Measurements from ENCODE around the gene ANKIB1.

Gene ANKIB1

GRCh38 chr7:92266415-92267241 lies 20.9 kb downstream of the ANKIB1 start:
- FAIRE-seq (no peak), DNase-seq (ENCODE audit: low spot score) (no peak)

GRCh38 chr7:92268921-92269320 lies 23.1 kb downstream of the ANKIB1 start:
- no peak for FAIRE-seq
- DNase-seq (ENCODE audit: low spot score), result no peak

- no peak for FAIRE-seq
- no peak for DNase-seq (ENCODE audit: low spot score)
These were observed 29.6 kb downstream of the ANKIB1 start for GRCh38 chr7:92275327-92275726.

- FAIRE-seq, result no peak
- no peak for DNase-seq (ENCODE audit: low spot score)
These were observed 30.7 kb downstream of the ANKIB1 start for GRCh38 chr7:92276460-92276864.

GRCh38 chr7:92279396-92280031 lies 33.7 kb downstream of the ANKIB1 start:
- FAIRE-seq (no peak), DNase-seq (ENCODE audit: low spot score) (no peak)

GRCh38 chr7:92281031-92281430 lies 35.3 kb downstream of the ANKIB1 start:
- FAIRE-seq (no peak), DNase-seq (ENCODE audit: low spot score) (no peak)

- DNase-seq (ENCODE audit: low spot score), result no peak
These were observed 36.5 kb downstream of the ANKIB1 start for GRCh38 chr7:92282221-92282814.

GRCh38 chr7:92282930-92283329 lies 37.2 kb downstream of the ANKIB1 start:
- FAIRE-seq (no peak), DNase-seq (ENCODE audit: low spot score) (no peak)

More at GRCh38 chr7:92282221-92282814, 36.5 kb downstream of the ANKIB1 start:
- FAIRE-seq, result no peak

GRCh38 chr7:92289321-92289720 lies 43.5 kb downstream of the ANKIB1 start:
- FAIRE-seq (no peak), DNase-seq (ENCODE audit: low spot score) (no peak)

GRCh38 chr7:92292981-92293380 lies 47.2 kb downstream of the ANKIB1 start:
- FAIRE-seq, result no peak
- DNase-seq (ENCODE audit: low spot score), result no peak

GRCh38 chr7:92293896-92294590 lies 48.3 kb downstream of the ANKIB1 start:
- FAIRE-seq (no peak), DNase-seq (ENCODE audit: low spot score) (no peak)

GRCh38 chr7:92295391-92295790 lies 49.6 kb downstream of the ANKIB1 start:
- no peak for FAIRE-seq

GRCh38 chr7:92296235-92296634 lies 50.5 kb downstream of the ANKIB1 start:
- FAIRE-seq, result no peak
- no peak for DNase-seq (ENCODE audit: low spot score)

More at GRCh38 chr7:92295391-92295790, 49.6 kb downstream of the ANKIB1 start:
- no peak for DNase-seq (ENCODE audit: low spot score)

- DNase-seq (ENCODE audit: low spot score) (no peak), FAIRE-seq (no peak)
These were observed 51.2 kb downstream of the ANKIB1 start for GRCh38 chr7:92296880-92297445.

GRCh38 chr7:92297736-92298135 lies 52.0 kb downstream of the ANKIB1 start:
- DNase-seq (ENCODE audit: low spot score) (no peak), FAIRE-seq (no peak)

- peak; percentile 69 for FAIRE-seq
- DNase-seq (ENCODE audit: low spot score), result no peak
These were observed 58.0 kb downstream of the ANKIB1 start for GRCh38 chr7:92303761-92304160.

- FAIRE-seq, result peak; percentile 46
- no peak for DNase-seq (ENCODE audit: low spot score)
These were observed 58.7 kb downstream of the ANKIB1 start for GRCh38 chr7:92304406-92304893.

GRCh38 chr7:92306153-92306552 lies 60.4 kb downstream of the ANKIB1 start:
- no peak for DNase-seq (ENCODE audit: low spot score)
- no peak for FAIRE-seq

GRCh38 chr7:92313055-92313454 lies 67.3 kb downstream of the ANKIB1 start:
- FAIRE-seq, result no peak
- DNase-seq (ENCODE audit: low spot score), result no peak

- no peak for DNase-seq (ENCODE audit: low spot score)
These were observed 73.5 kb downstream of the ANKIB1 start for GRCh38 chr7:92319243-92319642.

GRCh38 chr7:92325173-92325572 lies 79.4 kb downstream of the ANKIB1 start:
- DNase-seq (ENCODE audit: low spot score) (no peak), FAIRE-seq (no peak)

More at GRCh38 chr7:92319243-92319642, 73.5 kb downstream of the ANKIB1 start:
- no peak for FAIRE-seq

Data from RCC 7860 (cell line).